Calu3 (cell line): ENCODE data around the gene KCTD13. TPM values are rescaled to one million over a fixed set of nuclear protein-coding genes. Genes with fewer than 3 reads are reported as not detected.
"Not testable (repeated sequence)": the region's sequence is repeated elsewhere in the genome, so short reads cannot be mapped to it uniquely, and the experiment has no call there.

Source experiments
- BruUV-seq: library from RNA; stranded (reverse); fragments of 400-500 nt; replicated peaks from 2 replicates; lab custom pipeline; 2021; lab: Mats Ljungman, UMichigan
- CTCF ChIA-PET: fragments of 300-600 bp; sonication (Branson Sonifier 250); formaldehyde crosslinking; loops from one replicate; lab custom pipeline; 2022; ENCODE audit warnings: antibody characterized with exemption; lab: Charles Lee
- DNase-seq: peaks from one replicate; pipeline ENCODE4 v3.0.0; 2022
- H3K27ac Mint-ChIP-seq: one replicate; pipeline ENCODE4 v1.8.0; 2022; ENCODE audit warnings: mixed read lengths; ENCODE audit not compliant: unreplicated experiment
- H3K27me3 Mint-ChIP-seq: one replicate; pipeline ENCODE4 v1.8.0; 2022; ENCODE audit warnings: mixed read lengths; ENCODE audit not compliant: unreplicated experiment
- H3K36me3 Mint-ChIP-seq: one replicate; pipeline ENCODE4 v1.8.0; 2022; ENCODE audit warnings: mild to moderate bottlenecking, moderate library complexity, mixed read lengths; ENCODE audit not compliant: insufficient read depth, unreplicated experiment
- H3K4me1 Mint-ChIP-seq: one replicate; pipeline ENCODE4 v1.8.0; 2022; ENCODE audit warnings: mild to moderate bottlenecking, low read depth, mixed read lengths; ENCODE audit not compliant: unreplicated experiment
- H3K4me3 Mint-ChIP-seq: one replicate; pipeline ENCODE4 v1.8.0; 2022; ENCODE audit warnings: mild to moderate bottlenecking, low read depth, moderate library complexity, mixed read lengths; ENCODE audit not compliant: unreplicated experiment
- H3K9me3 Mint-ChIP-seq: one replicate; pipeline ENCODE4 v1.8.0; 2022; ENCODE audit warnings: low read depth, mixed read lengths; ENCODE audit not compliant: unreplicated experiment
- intact Hi-C: fragments of 100-400 bp; cut with micrococcal nuclease; formaldehyde crosslinking; loops from one replicate; pipeline ENCODE4 v1.10.0; 2022; ENCODE audit not compliant: unreplicated experiment
- total RNA-seq: library from RNA; stranded (reverse); gene quantifications from 2 replicates; pipeline ENCODE4 v1.2.3, GENCODE V29; 2022
- TF ChIP-seq, protein P1 (sequence below): fragments of 200-600 bp; IDR thresholded peaks from one replicate; pipeline ENCODE4 v1.8.0; 2022; ENCODE audit warnings: antibody characterized with exemption; ENCODE audit not compliant: unreplicated experiment

KCTD13 gene
- total RNA-seq, 1 experiment from 2014 or later, result 55.8 TPM

GRCh38 chr16:29875206-29875605 lies 50.8 kb downstream of the KCTD13 start:
- H3K4me1 Mint-ChIP-seq, result no peaks in the 10 kb centered on the region
- H3K4me3 Mint-ChIP-seq, result no peak overlapping the region
- CTCF ChIA-PET, result interaction anchor here (0.6 to 0.9 kb wide), 4 partner anchors 15 to 27 kb away, joined by 3 to 5 read pairs (median 4); no protein-coding TSS in a partner anchor
- H3K27ac Mint-ChIP-seq, result no peak overlapping the region
- H3K9me3 Mint-ChIP-seq, result no peaks in the 10 kb centered on the region
- peaks cover 16% of the 10 kb centered on the region for H3K36me3 Mint-ChIP-seq
- BruUV-seq, result no TSS peak
- H3K27me3 Mint-ChIP-seq, result no peaks in the 10 kb centered on the region
- TF ChIP-seq, protein P1, sequence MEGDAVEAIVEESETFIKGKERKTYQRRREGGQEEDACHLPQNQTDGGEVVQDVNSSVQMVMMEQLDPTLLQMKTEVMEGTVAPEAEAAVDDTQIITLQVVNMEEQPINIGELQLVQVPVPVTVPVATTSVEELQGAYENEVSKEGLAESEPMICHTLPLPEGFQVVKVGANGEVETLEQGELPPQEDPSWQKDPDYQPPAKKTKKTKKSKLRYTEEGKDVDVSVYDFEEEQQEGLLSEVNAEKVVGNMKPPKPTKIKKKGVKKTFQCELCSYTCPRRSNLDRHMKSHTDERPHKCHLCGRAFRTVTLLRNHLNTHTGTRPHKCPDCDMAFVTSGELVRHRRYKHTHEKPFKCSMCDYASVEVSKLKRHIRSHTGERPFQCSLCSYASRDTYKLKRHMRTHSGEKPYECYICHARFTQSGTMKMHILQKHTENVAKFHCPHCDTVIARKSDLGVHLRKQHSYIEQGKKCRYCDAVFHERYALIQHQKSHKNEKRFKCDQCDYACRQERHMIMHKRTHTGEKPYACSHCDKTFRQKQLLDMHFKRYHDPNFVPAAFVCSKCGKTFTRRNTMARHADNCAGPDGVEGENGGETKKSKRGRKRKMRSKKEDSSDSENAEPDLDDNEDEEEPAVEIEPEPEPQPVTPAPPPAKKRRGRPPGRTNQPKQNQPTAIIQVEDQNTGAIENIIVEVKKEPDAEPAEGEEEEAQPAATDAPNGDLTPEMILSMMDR, result no peak
- intact Hi-C loops, result no loop called here
- no peak for DNase-seq

GRCh38 chr16:29873319-29873718 lies 52.7 kb downstream of the KCTD13 start:
- intact Hi-C loops, result no loop called here
- H3K4me3 Mint-ChIP-seq, result no peak overlapping the region
- TF ChIP-seq, protein P1, result no peak
- H3K27ac Mint-ChIP-seq, result no peak overlapping the region
- CTCF ChIA-PET, result no interaction called here
- no peak for DNase-seq
- peaks cover 2% of the 10 kb centered on the region for H3K27me3 Mint-ChIP-seq
- H3K4me1 Mint-ChIP-seq, result no peaks in the 10 kb centered on the region
- no peaks in the 10 kb centered on the region for H3K9me3 Mint-ChIP-seq
- no TSS peak for BruUV-seq
- H3K36me3 Mint-ChIP-seq, result peaks cover 12% of the 10 kb centered on the region

DNA sequence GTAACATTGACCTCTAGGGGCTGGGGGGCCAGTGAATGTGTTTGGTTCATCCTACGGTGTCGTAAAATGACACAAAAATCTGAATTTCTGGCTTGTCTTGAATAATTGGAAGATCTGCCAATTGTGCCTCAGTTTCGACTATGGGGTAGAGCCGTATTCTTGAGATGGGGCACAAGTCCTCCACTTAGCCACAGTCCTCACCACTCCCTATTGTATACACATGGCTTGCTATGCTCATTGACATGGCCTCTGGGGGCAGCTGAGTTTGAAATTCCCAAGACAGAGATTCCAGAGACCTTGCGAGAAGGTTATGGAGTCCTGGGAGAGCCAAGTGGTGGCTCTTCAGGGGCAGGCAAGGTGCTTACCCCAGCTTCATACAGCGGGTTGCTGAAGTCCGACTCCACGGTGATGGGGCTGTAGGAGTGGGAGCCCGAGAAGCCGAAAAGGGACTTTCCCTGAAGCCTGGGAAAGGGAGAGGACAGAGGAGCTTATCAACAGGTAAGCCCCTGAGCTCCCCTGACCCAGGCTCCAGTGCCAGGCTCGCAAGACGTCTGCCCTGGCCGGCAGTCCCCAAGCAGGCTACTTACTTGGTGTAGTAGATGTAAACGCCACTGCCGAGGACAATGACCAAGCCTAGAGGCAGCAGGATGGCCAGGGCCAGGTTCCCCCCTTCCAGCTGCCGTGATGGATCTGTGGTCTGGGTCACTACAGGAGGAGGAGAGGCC lies 54.0 kb downstream of the KCTD13 start:
- TF ChIP-seq, protein P1, result no peak
- CTCF ChIA-PET, result no interaction called here
- no TSS peak for BruUV-seq
- H3K9me3 Mint-ChIP-seq, result no peaks in the 10 kb centered on the region
- no peak overlapping the region for H3K27ac Mint-ChIP-seq
- DNase-seq, result no peak
- peaks cover 13% of the 10 kb centered on the region for H3K27me3 Mint-ChIP-seq
- peaks cover 3% of the 10 kb centered on the region for H3K36me3 Mint-ChIP-seq
- intact Hi-C loops, result no loop called here
- H3K4me3 Mint-ChIP-seq, result no peak overlapping the region
- no peaks in the 10 kb centered on the region for H3K4me1 Mint-ChIP-seq

GRCh38 chr16:29869067-29869466 lies 57.0 kb downstream of the KCTD13 start:
- BruUV-seq, H3K4me3 Mint-ChIP-seq, H3K4me1 Mint-ChIP-seq, H3K9me3 Mint-ChIP-seq, H3K27ac Mint-ChIP-seq, DNase-seq, intact Hi-C loops, H3K36me3 Mint-ChIP-seq: not testable (repeated sequence)
- H3K27me3 Mint-ChIP-seq, result peaks cover 13% of the 10 kb centered on the region
- CTCF ChIA-PET, result interaction anchor here (2.2 kb wide), 1 partner anchor 21 kb away, joined by 8 read pairs; no protein-coding TSS in a partner anchor
